ENCODE data around the gene WDR31.

DNA sequence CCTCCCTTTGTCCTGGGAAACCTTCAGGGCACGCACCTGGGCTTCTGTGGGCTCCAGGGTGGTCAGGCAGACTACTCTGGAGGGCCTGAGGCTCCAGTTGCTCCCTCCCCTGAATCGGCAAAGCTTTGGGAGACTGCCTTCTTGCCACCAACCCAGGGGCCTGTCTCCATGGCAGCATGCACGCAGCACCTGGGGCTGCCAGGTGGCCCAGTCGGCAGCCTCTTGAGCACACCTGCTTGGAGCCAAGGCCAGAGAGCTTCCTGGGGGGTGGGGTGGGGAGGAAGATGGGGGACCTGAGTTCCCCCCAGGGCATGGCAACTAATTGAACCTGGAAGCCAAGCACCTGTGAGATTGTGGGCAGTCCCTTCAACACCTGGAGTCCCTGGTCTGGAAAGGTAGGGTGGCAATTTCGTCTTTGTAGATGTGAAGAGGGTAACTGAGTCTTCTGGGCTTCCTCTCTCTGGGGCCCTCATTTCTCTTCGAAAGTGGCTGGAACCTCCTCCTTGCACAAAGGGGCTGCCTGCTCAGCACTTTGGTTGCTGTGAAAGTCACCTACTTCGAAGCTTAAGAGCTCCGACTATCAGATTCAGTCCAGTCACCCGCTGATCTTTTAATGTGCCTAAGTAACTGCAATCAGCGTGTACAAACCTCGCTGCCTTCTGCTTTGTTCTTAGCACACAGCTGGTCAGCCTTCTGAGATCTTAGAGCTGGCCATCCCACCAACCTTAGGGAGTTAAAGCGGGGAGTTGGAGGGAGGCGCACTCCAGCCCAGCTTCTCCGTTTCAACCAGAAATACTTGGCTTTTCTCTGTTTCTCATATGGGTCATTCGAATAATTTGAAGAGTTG lies 40.9 kb downstream of the WDR31 start:
- no peak for TF ChIP-seq POLR2AphosphoS5 (IDR thresholded peaks at IDR 0.05)
- TF ChIP-seq, protein P1, sequence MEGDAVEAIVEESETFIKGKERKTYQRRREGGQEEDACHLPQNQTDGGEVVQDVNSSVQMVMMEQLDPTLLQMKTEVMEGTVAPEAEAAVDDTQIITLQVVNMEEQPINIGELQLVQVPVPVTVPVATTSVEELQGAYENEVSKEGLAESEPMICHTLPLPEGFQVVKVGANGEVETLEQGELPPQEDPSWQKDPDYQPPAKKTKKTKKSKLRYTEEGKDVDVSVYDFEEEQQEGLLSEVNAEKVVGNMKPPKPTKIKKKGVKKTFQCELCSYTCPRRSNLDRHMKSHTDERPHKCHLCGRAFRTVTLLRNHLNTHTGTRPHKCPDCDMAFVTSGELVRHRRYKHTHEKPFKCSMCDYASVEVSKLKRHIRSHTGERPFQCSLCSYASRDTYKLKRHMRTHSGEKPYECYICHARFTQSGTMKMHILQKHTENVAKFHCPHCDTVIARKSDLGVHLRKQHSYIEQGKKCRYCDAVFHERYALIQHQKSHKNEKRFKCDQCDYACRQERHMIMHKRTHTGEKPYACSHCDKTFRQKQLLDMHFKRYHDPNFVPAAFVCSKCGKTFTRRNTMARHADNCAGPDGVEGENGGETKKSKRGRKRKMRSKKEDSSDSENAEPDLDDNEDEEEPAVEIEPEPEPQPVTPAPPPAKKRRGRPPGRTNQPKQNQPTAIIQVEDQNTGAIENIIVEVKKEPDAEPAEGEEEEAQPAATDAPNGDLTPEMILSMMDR (IDR thresholded peaks at IDR 0.05): no peak

All from stomach (tissue), 4 donors.